HG02763 (cell line): ENCODE measurements around the gene ZNF280B.
"Not testable (repeated sequence)": the region's sequence is repeated elsewhere in the genome, so short reads cannot be mapped to it uniquely, and the experiment has no call there.

Experiments used
- ATAC-seq: cut with Tn5 transposase; IDR thresholded peaks from one replicate; pipeline ENCODE4 v1.9.1; 2021; ENCODE audit warnings: mild to moderate bottlenecking, moderate library complexity; ENCODE audit not compliant: unreplicated experiment

ZNF280B gene

GRCh38 chr22:22465094-22465602 is 43.4 kb downstream of the ZNF280B start:
- ATAC-seq: no peak

DNA sequence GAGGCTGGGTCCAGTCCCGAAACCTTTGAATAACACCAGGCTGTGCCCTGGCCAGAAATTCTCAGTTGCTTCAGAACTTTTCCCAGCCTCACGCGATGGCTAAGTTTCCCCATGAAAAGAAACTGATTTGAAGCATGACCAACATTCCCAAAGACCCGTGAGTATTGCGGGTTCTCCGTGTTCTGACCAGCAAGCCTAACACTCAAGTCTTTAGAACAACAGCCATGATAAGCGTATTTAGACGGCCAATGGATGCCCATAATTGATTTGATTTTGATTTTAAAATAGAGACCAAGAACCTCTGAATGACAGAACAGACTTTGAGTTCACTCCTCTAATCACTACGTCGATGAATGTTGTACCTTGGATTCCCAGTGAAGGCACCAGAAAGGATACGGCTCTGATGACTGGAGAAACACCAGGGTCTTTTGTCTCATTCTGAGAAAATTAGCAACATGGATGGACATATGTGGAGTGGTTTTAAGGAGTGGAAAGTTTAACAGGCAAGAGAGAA is 43.9 kb downstream of the ZNF280B start:
- ATAC-seq: no peak

GRCh38 chr22:22463855-22464540 is 44.5 kb downstream of the ZNF280B start:
- no peak for ATAC-seq

DNA sequence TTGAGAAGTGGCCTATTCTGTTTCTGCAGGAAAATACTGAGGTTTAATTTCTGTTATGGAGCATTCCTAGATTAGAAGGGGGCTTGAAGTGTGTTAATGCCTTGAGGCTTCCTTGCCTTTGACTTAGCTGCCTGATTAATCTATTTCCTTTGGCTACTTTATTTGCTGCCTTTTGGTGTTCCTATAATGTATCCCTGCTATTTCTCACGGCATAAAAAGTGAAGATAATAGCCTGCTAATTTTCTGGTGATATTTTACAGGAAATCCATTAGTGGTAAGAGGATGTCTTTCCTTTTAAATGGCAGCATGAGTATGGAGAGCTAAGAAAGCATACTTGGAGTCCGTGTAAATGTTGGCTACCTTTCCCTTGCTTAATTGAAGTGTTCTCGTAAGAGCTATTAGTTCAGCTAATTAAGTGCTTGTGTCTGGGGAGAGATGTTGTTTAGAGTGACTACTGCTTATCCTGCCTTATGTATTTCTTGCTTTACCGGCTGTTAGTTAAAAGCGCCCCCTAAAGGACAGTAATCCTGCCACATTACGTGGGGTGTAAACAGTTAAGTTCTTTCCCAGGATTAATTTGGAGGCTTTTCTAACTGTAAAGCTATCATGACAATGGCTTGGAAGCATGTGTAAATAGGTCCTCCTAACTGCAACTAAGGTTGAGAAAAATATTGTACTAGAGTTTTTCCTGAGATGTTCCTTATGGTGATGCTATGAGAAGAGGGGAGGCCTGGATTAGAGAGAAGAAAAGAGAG is 45.6 kb downstream of the ZNF280B start:
- ATAC-seq: no peak

GRCh38 chr22:22461583-22461982 is 47.0 kb downstream of the ZNF280B start:
- no peak for ATAC-seq

DNA sequence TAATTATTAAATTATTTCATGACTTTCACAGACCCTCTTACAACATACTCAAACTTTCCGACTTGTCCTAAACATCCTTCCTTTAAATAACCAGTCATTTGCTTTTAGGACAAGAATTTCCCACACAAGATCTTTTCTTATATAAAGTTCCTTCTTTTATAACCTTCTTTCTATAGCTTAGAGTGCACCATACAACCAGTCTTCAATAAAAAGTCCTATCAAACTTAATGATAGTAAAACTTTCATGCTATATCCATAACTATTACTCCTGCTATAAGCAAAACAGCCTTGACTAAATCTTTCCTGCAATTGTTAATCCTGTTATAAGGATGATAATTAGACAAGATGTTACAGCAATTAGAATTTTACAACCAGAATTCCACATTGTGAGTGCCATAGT is 47.4 kb downstream of the ZNF280B start:
- ATAC-seq: no peak

DNA sequence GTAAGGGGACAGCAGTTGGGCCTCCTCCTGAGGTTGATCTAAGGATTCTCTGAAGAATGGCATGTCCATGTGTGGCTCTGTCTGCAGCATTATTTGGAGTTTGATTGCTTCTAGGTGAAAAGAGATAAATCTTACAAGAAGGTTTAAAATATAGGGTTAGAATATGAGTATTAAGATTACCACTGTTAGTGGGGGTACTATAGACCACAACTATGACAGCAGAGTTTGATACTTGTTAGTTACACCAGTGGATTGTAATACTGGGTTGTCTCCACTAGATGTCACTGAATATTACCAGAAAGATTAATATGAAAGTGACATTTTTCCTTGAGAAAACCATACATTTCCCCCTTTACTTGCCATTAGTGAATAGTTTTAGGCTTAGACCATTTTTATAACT is 47.9 kb downstream of the ZNF280B start:
- no peak for ATAC-seq

- ATAC-seq: no peak
Observed at GRCh38 chr22:22460060-22460459, 48.5 kb downstream of the ZNF280B start.

DNA sequence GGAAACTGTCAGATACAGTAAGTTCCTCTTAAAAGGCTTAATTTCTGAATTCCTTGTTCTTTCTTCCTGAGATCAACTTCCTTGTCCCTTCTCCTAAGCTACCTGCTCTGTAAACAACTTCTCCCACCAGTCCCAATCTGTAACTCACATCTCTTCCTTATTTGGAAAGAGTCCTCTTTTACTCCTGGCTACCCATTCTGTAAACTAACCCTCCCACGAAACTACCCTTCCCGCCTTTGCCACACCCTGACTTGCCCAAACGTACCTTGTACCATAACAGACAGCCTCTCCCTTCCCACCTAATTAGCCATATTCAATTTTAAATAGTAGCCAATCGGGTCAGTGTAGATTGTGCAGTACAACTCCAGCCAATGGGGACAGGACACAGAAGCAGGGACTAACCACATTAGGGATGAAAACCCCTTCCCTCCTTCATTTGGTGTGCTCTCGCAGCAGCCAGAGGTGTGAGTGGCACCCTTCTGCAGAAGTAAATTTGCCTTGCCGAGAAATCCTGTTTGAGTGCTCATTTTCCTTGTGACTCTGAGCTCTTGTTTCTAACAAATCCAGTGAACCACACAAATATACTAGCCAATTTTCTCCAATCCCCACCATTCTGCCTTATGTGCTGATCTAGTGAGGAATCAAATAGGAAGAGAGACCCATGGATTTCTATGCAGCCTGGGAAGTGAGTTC is 49.5 kb downstream of the ZNF280B start:
- ATAC-seq: no peak

- no peak for ATAC-seq
Observed at GRCh38 chr22:22458387-22458786, 50.2 kb downstream of the ZNF280B start.

GRCh38 chr22:22454997-22455396 is 53.5 kb downstream of the ZNF280B start:
- ATAC-seq: no peak

- no peak for ATAC-seq
Observed at GRCh38 chr22:22452996-22453686, 55.4 kb downstream of the ZNF280B start.

- ATAC-seq: no peak
Observed at GRCh38 chr22:22452211-22452610, 56.3 kb downstream of the ZNF280B start.

DNA sequence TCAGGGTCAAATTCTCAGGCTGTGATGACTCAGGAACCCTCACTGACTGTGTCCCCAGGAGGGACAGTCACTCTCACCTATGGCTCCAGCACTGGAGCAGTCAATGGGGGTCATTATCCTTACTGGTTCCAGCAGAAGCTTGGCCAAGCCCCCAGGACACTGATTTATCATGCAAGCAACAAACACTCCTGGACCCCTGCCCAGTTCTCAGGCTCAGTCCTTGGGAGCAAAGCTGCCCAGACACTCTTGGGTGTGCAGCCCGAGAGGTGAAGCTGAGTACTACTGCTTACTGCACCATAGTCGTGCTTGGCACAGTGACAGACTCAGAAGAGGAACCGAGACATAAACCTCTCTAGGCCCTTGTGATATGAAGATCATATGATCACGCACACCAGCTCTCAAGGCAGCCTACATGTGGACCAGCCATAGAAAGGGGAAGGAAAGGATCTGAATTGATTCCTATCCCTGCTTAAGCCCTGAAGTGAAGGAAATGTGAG is 58.2 kb downstream of the ZNF280B start:
- ATAC-seq: peak; percentile 81

- no peak for ATAC-seq
Observed at GRCh38 chr22:22449819-22450218, 58.7 kb downstream of the ZNF280B start.

GRCh38 chr22:22446517-22446916 is 62.0 kb downstream of the ZNF280B start:
- no peak for ATAC-seq

- not testable (repeated sequence) for ATAC-seq
Observed at GRCh38 chr22:22444007-22444589, 64.4 kb downstream of the ZNF280B start.

DNA sequence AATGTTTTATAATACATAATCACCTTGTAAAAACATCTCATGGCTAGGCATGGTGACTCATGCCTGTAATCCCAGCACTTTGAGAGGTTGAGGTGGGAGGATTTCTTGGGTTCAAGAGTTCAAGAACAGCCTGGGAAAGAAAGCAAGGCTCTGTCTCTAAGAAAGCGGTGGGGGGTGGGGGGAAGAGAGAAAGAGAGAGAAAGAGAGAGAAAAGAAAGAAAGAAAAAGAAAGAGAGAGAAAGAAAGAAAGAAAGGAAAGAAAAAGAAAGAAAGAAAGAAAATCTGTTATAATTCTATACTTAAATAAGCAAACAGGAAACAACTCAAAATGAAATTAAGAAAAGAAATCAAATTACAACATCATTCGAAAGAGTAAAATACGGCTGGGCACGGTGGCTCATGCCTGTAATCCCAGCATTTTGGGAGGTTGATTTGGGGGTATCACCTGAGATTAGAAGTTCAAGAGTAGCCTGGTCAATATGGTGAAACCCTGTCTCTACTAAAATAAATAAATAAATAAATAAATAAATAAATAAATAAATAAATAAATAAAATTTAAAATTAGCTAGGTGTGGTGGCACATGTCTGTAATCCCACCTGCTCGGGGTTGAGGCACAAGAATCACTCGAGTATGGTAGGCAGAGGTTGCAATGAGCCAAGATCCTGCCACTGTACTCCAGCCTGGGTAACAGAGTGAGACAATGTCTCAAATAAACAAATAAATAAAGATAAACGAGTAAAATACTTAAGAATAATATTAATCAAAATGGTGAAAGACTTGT is 65.4 kb downstream of the ZNF280B start:
- no peak for ATAC-seq

- not testable (repeated sequence) for ATAC-seq
Observed at GRCh38 chr22:22441626-22442025, 66.9 kb downstream of the ZNF280B start.

- no peak for ATAC-seq
Observed at GRCh38 chr22:22440188-22440587, 68.4 kb downstream of the ZNF280B start.
